GM21515 (cell line): ENCODE results near the gene CFAP73.
"Not testable (repeated sequence)": the region's sequence is repeated elsewhere in the genome, so short reads cannot be mapped to it uniquely, and the experiment has no call there.

ENCODE experiments used
- ATAC-seq: cut with Tn5 transposase; IDR thresholded peaks from one replicate; pipeline ENCODE4 v1.9.1; 2021; ENCODE audit not compliant: unreplicated experiment

Gene CFAP73

DNA sequence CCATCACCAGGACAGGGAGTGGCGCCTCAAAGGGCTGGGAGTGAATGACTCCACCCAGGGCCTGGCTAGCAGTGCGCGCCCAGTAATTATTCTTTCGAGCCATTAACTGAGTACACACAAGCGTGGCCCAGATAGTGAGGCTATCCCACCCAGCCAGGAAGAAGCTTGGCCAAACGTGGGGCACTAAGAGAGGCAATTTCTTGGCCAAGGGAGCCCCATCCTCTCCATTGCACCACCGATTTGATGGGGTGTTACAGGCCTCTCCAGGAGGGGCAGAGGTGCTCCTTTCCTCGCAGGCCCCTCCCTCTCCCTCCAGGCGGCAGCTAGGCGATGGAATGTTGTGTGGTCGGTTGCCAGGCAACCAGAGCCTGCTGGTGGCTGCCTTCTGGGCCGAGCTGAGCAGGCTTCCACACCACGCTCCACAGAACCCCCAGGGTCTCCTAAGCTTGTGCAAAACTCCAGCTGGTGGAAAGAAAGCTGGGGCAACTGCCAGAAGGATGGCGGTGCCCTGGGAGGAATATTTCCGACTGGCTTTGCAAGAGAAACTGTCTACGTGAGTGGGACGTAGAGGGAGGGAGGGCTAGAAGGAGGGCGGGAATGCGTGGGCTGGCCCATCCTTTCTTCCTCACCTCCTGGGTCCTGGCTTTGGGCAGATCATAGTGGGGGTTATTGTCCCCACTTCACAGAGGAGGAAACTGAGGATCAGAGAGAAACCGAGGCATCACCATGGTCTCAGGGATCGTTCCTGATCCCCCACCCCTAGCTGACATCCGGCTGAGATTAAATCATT lies at the start of gene CFAP73:
CFAP73 (plus strand) TSS at position 364 of the 790 bp plus-strand sequence; CDS start at position 498, 134 bp downstream.
- ATAC-seq, result no peak

DNA sequence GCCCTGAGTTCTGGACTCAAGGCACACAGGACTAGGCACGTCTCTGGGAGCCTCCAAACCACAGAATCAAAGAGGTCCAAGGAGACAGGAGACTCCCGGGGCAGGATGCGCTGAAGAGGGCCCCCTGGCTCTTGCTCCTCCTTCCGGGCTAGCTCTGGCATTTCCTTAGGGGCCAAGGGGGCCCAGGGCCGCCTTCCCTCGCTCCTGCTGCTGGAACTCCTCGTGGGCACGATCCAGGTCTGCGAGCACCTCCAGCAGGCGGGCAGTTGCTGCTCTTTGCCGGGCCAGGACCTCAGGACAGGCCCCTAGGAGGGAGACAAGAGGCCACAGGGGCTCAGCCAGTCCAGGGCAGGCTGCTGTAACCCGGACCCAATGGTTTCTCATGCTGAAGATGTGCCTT lies 49.8 kb upstream of the CFAP73 start:
- no peak for ATAC-seq

DNA sequence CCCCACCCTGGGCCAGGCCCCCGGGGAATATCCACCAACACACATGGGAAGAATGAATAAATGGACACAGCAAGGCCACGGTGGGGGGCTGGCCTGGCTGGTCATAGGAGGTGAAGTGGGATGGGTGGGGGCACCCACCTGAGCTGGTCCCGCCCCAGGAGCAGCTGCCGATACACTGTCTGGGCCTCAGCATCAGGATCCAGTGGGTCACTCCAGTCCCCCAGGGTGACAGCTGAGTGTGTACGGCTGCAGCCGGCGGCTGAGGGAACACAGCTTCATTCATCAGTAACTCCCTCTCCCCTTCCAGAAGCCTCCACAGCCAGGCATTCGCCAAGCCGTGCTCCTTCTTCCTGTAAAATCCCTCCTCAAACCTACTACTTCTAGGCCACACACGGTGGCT lies 47.8 kb upstream of the CFAP73 start:
- no peak for ATAC-seq

DNA sequence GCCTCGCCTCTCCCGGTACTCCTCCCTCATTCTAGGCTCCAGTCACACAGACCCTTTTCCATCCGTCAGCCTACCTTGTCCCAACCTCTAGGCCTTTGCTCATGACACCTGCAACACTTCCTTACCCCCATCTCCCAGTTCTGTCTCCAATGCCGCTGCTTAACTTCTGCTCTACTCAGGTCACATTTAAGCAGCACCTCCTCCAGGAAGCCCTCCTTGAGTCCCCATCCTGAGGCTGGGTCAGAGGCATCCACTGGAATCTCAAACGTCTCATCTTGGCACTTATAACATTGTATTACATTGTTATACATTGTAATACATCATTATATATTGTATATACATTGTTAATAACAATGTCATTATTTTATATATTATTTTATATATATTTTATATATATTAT lies 46.7 kb upstream of the CFAP73 start:
- ATAC-seq, result no peak

DNA sequence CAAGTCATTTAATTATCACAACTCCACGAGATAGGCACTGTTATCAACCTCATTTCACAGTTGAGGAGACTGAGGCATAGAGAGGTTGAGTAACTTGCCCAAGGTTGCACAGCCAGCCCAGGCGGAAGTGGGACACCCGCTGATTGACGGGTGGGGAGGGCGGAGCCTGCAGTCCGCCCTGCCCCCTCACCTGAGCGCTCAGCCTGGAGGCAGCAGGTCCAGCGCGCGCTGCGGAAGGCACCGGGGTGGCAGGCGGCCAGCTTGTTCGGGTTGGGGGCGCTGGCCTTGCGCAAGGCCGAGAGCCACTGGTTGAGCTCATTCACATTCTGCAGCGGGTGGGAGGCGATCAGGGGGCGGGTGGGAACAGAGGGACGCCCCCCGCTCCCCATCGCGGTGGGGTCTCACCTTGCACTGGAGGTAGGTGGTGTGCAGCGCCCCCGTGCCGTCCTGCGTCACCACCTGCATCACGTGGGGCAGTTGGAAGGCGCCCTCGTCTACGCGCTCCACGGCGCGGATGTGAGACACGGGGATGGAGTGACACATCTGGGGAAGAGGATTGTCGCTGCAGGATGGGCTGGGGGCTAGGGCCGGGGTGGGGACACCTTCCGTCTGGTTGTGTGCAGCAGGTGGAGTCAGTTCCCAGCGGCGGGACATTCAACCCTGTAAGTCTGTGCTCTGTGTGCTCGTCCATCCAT lies 45.6 kb upstream of the CFAP73 start:
- ATAC-seq, result no peak

DNA sequence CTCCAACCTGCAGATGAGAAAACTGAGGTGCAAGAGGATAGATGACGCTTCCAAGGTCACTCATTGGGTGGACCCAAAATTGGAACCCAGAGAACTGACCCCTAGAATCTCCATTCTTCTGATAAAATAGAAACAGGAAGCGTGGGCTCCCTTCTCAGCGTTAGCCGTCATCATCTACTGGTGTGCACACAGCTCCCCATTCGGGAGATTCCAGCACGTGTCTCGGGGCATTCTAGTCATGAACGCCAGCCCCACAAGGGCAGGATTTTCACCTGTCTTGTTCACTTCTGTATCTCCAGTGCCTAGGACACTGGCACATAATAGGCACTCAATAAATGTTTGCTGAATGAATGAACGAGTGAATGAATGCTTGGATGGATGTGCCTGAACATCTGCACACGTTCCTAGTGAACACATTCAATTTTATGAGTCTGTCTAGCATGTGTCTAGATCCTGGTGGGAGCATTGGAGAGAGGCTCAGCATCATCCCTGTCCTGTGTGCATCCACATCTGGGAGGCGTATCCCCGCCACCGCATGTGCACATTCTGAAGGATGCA lies 44.5 kb upstream of the CFAP73 start:
- no peak for ATAC-seq

DNA sequence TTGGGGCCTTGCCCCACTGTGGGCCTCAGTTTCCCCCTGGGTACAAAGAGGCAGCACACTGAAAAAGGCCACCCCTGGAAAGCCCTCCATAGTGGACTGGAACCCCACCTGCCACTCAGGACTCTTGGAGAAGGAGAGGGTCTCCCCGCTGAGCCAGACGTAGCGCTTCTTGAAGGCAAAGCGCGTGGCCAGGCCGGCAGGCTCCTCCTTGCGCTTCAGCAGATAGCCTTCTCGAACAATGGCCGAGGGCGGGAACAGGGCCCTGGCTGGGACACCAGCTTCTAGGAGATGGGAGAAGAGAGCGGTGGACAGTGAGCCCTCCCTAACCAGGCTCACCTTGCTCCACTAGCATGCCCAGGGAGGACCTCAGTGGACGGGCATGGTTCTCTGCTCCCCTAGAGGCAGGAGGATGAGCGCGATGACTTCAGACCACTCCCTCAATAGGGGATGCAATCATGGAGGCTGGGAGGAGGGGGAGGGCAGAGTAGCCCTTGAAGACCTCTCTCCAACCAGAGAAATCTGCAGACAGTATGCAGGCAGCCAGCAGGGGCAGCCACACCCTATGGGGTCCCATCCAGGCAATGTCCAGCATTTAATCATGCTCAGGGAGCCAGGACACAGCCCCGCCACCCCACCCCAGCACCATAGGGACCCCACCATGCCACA lies 43.8 kb upstream of the CFAP73 start:
- ATAC-seq, result no peak

DNA sequence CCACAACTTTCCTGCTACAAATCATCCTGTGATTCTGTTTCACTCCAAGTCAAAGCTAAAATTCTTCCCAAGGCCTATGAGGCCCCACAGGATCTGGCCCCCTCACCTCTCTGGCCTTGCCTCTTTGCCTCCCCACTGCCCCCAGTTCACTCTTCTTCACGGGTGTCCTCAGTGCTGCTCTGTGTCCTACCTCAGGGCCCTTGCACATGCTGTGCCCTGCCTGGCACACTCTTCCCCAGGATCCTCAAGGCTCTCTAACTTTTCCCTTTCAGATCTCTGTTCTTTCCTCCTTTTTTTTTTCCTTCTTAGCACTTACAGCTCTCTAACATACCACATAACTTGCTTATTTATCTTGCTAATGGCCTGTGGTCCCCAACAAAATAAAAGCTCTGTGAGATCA lies 43.2 kb upstream of the CFAP73 start:
- ATAC-seq, result no peak

DNA sequence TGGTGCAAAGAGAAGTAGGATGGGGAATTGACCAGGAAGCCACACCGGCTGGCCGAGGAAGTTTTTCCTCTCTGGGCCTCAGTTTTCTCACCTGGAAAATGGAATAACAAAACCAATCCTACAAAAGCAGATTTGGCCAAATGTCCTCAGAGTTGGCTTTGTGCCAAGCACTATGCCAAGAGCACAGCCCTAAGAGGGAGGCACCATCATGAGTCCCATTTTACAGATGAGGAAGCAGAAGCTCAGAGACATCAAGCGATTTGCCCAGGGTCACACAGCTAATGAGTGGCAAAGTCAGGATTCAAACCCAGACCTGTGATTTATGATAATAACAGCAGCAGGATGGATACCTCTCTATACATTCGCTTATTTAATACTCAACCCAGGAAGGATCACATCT lies 41.2 kb upstream of the CFAP73 start:
- ATAC-seq, result no peak

DNA sequence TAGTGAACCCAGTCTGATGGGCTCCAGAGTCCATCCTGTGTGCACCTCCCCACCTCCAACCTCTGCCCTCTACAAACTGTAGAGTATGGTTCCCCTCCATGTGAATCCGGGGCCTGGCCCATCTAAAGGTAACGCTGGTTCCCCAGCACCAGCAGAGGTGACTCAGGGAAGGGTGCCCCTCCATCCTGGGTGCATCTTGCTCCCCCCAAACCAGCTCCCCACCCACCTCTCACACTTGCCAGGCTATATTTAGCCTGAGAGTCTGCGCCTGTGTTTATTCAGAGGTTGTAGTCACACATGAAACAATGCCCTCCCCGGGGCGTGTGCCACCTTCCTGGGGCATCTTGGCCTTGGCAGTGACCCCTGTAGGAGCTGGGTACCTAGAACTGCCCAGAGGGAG lies 40.2 kb upstream of the CFAP73 start:
- ATAC-seq, result no peak

DNA sequence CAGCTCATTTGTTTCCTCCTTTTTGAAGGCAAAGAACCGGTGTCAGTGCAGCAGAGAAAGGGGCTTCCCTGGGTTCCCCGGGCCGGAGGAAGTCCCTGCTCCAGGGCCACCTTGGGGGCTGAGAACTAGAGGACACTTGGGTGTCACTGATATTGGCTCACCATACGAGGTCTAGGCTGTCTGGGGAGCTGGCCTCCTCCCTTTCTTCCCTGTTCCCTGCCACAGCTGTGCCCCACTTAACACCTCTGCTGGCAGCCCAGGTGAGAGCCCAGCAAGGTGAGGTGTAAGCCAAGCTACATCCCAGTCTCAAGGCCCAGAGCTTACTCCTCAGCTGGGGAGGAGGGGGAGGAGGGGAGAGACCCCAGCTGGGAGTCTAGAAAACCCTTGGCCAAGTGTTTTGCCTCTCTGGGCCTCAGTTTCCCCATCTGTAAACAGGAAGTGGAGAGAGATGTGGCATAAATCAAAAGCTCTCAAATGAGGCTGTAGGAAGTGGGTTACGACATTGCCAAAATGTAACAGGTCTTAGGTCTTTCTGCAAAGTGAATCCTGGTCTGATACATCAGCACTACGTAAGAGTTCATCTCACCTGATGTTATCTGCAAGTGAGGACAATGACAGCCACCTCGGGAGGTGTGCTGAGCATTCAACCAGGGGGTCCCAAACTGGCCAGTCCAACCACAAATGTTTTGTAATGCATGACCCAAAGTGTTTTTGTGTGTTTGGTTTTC lies 39.5 kb upstream of the CFAP73 start:
- no peak for ATAC-seq

DNA sequence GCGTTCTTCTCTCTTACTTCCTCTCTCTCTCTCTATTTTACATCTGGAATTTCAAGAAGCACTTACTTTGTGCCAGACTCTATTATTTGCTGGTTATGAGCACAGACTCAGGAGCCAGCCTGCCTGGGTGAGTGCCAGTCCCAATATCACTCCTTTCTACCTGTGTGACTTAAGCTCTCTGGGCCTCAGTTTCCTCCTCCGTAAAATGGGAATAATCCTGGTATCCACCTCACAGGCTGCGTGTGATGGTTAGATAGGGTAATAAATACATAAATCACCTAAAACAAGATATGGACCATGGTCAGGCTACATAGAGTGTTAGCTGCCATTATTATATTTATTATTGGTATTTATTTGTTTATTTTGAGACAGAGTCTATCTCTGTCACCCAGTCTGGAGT lies 38.3 kb upstream of the CFAP73 start:
- ATAC-seq, result no peak

DNA sequence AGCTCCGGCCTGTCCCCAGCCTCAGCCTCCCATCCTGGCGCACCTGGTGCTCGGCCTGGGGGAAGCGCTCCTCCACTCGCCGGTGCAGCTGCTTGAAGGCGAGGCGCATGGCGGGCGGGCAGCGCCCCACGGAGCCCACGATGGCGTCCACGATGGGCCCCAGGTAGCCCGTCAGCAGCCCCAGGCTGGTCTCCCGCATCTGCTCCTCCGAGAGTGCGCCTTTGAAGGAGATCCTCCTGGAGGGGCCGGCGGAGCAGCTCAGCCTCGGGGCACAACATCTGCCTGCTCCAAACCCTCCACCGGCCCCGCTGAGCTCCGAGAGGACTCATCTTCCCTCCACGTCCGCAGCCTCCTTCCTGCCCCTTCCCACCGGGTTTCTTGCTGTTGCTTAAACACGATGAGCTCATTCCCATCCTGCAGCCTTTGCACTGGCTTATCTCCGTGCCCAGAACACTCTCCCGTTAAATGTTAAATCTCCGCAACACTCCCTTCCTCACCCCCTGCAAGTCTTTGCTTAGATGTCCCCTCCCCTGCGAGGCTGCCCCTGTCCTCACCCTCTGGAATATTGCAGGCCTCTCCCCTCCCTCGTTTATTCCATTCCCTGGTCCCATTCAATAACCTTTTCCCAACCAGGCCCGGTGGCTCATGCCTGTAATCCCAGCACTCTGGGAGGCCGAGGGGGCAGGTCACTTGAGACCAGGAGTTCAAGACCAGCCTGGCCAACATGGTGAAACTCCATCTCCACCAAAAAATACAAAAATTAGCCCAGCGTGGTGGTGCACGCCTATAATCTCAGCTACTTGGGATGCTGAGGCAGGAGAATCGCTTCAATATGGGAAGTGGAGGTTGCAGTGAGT lies 37.3 kb upstream of the CFAP73 start:
- no peak for ATAC-seq

DNA sequence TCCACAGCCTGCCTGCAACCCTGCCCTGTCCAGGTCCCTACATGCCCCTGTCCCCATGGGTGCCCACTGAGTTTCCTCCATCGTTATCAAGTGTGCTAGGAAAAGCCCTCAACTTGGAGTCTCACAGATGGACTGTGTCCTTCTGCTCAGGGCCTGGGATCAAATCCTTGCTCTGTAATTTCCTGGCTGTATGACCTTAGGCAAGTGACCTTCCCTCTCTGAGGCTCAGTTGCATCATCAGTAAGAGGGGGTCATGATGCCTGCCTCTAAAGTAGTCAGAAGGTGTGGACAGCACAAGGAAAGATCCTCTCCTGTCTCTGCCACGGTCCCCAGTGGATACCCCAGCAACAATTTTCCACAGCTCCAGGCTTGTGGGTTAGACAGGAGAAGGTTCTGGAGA lies 36.1 kb upstream of the CFAP73 start:
- ATAC-seq, result no peak

DNA sequence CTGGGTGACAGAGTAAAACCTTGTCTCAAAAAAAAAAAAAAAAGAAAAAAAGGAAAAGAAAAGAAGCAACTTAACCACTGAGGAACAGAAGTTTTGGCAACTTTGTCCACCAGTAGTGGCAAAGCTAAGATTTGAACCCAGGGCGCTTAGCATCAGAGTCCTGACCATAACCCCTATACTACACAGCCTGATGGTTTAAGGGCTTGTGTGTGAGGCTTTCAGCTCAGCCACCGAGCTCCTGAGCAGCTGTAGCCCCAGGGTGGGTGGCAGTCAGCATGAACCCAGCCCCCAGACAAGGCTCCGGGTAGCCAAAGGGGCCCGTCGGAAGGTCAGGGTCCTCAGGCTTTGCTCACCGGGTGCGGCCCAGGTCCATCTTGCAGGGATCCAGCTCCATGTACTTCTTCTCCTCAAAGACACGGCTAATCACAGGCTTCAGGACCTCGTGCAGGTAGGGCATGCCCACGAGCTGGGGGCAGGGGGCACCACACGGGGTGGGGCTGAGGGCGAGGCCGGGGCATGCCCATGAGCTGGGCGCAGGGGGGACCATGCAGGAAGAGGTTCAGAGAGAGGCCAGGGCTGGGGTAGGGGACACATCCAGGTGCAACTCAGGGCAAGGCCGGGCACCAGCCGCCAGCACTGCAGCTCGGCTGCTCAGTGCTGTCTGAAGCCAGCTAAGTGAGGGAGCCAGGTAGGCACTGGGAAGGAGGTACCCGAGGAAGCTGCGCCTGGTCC lies 34.9 kb upstream of the CFAP73 start:
- ATAC-seq, result no peak

DNA sequence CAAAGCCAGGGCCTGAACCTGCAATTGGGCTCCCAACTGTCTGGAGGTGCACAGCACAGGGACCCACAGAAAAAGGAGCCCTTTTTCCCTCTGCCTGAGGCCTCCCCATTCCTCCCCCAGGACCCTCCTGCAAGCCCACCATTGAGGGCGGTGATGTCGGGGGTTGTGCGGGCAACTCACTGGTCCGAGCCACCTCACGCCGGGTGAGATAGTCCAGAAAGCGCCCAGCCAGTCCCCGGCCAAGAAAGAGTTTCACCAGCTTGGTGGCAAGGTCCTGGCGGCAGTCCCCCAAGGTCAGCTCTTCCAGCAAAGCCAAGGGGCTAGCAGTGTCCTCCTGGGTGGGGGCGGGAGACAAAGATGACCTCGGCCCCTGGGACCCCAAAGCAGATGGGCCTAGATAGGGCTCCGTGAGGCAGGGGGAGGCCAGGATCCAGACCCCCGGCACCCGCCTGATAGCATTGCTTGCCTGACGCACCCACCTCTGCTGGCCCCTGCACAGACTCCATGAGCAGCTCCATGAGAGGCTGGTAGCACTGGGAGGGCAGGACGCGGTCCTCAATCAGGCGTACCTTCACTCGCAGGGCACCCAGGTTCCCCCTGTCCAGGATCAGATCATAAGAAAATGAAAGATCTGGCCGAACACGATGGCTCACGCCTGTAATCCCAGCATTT lies 33.9 kb upstream of the CFAP73 start:
- ATAC-seq, result no peak

DNA sequence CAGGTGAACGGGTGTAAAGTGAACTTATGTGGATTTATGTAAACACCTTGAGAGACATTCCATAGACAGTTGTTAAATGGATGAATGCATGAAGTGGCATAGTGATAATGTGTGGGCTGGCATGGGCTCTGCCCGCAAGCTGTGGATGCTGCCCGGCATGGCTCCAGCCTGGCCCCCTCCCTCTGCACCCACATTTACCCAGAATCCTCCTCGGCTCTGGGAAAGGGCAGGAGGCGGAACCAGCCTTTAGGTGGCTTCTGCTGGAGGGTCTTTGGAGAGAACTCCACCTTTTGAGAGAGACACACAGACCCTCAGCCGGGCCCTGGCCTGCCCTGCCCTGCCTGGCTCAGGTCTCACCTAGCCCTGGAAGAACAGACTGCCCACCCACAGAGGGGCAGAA lies 32.6 kb upstream of the CFAP73 start:
- ATAC-seq, result no peak

DNA sequence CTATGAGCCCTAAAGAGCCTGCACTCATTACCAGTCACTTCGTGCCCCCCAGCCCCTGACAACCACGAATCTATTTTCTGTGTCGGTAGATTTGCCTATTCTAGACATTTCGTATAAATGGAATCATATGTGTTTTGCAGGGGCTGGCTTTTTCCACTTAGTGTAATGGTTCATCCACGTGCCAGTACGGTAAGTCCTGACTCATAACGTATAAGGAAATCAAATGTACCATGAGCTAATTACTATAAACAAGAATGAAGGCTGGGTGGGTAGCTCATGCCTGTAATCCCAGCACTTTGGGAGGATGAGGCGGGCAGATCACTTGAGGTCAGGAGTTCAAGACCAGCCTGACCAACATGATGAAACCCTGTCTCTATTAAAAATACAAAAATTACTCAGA lies 31.8 kb upstream of the CFAP73 start:
- not testable (repeated sequence) for ATAC-seq

DNA sequence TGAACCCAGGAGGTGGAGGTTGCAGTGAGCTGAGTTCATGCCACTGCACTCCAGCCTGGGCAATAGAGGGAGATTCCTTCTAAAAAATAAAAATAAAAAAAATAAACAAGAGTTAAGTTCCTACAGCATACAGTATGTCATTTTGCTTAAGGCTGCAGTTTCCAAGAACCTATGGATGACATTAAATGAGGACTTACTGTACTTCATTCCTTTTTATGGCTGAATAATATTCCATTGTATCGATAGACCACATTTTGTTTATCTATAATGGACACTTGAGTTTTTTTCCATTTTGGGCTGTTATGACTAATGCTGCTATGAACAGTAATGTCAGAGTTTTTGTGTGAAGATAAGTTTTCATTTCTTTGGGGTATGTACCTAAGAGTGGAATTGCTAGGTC lies 31.4 kb upstream of the CFAP73 start:
- no peak for ATAC-seq
